HepG2 (cell line): Measurements from ENCODE around the gene RANBP17. TPM values are rescaled to one million over a fixed set of nuclear protein-coding genes. Genes with fewer than 3 reads are reported as not detected.

Experiments used
- ATAC-seq: fragments of 200-7000 bp; cut with Tn5 transposase; 3 replicates; pipeline ENCODE4 v1.9.1; 2020; ENCODE audit warnings: mild to moderate bottlenecking, moderate library complexity
- BruUV-seq: library from RNA; stranded (reverse); fragments of 400-500 nt; replicated peaks from 2 replicates; lab custom pipeline; 2021; lab: Mats Ljungman, UMichigan
- CTCF ChIA-PET: fragments of 300-600 bp; formaldehyde crosslinking; extraction: SDS; loops from one replicate; lab custom pipeline; 2021; ENCODE audit warnings: low total read pairs, inconsistent platforms, low intra/inter-chr PET ratio; lab: Yijun Ruan, JAX
- POLR2A ChIA-PET: fragments of 350-600 bp; sonication (Branson Sonifier 250); formaldehyde crosslinking; loops from one replicate; lab custom pipeline; 2020; ENCODE audit warnings: antibody characterized with exemption, inconsistent platforms; lab: Yijun Ruan, JAX
- DNase-seq: peaks from one replicate; pipeline ENCODE4 v3.0.0-alpha.2; 2015; ENCODE audit warnings: low spot score
- FAIRE-seq: peaks from 3 replicates; lab custom pipeline; 2011; peaks lifted over from hg19 to GRCh38; lab: Jason Lieb, UNC
- H2AFZ ChIP-seq: one replicate; pipeline ENCODE4 v1.6.1; 2011; ENCODE audit warnings: low read length, inconsistent platforms
- H3K27ac ChIP-seq: fragments of 300-600 bp; 3 replicates; pipeline ENCODE4 v1.8.0; 2011; ENCODE audit warnings: mixed run types, mild to moderate bottlenecking, mixed read lengths, low read length, inconsistent platforms; ENCODE audit not compliant: insufficient read depth; ENCODE audit errors: extremely low read length
- H3K27me3 ChIP-seq, 2 experiments: fragments of 200-600 bp in 1 of 2; 2 replicates in 1 of 2; 3 replicates in 1 of 2; pipeline versions ENCODE4 v1.6.0 to v1.8.0; 2011; ENCODE audit warnings: low read length in 2 of 2, mild to moderate bottlenecking in 2 of 2, moderate library complexity in 2 of 2, inconsistent platforms in 1 of 2; ENCODE audit not compliant: insufficient read depth in 2 of 2, control insufficient read depth in 1 of 2
- H3K36me3 ChIP-seq, 2 experiments: fragments of 200-600 bp in 1 of 2; replicated peaks in 1 of 2; 2 replicates in 1 of 2; 3 replicates in 1 of 2; pipeline versions ENCODE4 v1.5.1 to v1.8.0; 2011; ENCODE audit warnings: low read length in 2 of 2, inconsistent platforms in 1 of 2; ENCODE audit not compliant: insufficient read depth in 2 of 2, control insufficient read depth in 1 of 2
- H3K4me1 ChIP-seq: 2 replicates; pipeline ENCODE4 v1.5.1; 2012; ENCODE audit warnings: low read length, inconsistent platforms; ENCODE audit not compliant: insufficient read depth
- H3K4me2 ChIP-seq: 2 replicates; pipeline ENCODE4 v1.6.0; 2011; ENCODE audit warnings: low read depth, low read length, inconsistent platforms
- H3K4me3 ChIP-seq, 3 experiments: fragments of 200-600 bp in 1 of 3; sonication (generic), shearing (Covaris generic) in 1 of 3; replicated peaks in 1 of 3; 2 replicates each; pipeline ENCODE4 v1.5.1; 2011 to 2016; ENCODE audit warnings: low read length in 3 of 3, inconsistent platforms in 2 of 3, low read depth in 2 of 3, mild to moderate bottlenecking in 2 of 3, control low read depth in 1 of 3, mixed read lengths in 1 of 3; ENCODE audit not compliant: insufficient read depth in 1 of 3
- H3K79me2 ChIP-seq: one replicate; pipeline ENCODE4 v1.6.1; 2011; ENCODE audit warnings: low read length, inconsistent platforms; ENCODE audit not compliant: insufficient read depth
- H3K9ac ChIP-seq: 2 replicates; pipeline ENCODE4 v1.6.0; 2011; ENCODE audit warnings: mild to moderate bottlenecking, low read depth, low read length, inconsistent platforms; ENCODE audit not compliant: insufficient read depth
- H3K9me3 ChIP-seq: 2 replicates; pipeline ENCODE4 v1.5.1; 2012; ENCODE audit warnings: mild to moderate bottlenecking, low read length
- H4K20me1 ChIP-seq: 2 replicates; pipeline ENCODE4 v1.6.0; 2011; ENCODE audit warnings: inconsistent platforms, mild to moderate bottlenecking, low read length, moderate library complexity; ENCODE audit not compliant: insufficient read depth
- CTCF ChIP-seq: sonication (generic); formaldehyde crosslinking; IDR thresholded peaks from 2 replicates; pipeline ENCODE4 v1.5.0; 2020; ENCODE audit warnings: mild to moderate bottlenecking, missing genetic modification reagents, moderate library complexity
- ERF ChIP-seq: IDR thresholded peaks from 2 replicates; pipeline ENCODE4 v1.6.1; 2018; ENCODE audit warnings: missing biosample characterization, missing genetic modification reagents
- HMGXB3 ChIP-seq: sonication (generic); formaldehyde crosslinking; IDR thresholded peaks from 2 replicates; pipeline ENCODE4 v1.4.0; 2020; ENCODE audit warnings: missing genetic modification reagents, borderline replicate concordance
- MBNL3 ChIP-seq: fragments of 250-450 bp; sonication (Bioruptor Pico); conservative IDR thresholded peaks from 2 replicates; pipeline ENCODE4 v1.8.0; 2022; ENCODE audit warnings: mild to moderate bottlenecking, inconsistent platforms
- MED13 ChIP-seq: sonication (generic); formaldehyde crosslinking; IDR thresholded peaks from 2 replicates; pipeline ENCODE4 v1.5.0; 2020; ENCODE audit warnings: missing genetic modification reagents
- STAG1 ChIP-seq: sonication (generic); formaldehyde crosslinking; IDR thresholded peaks from 2 replicates; pipeline ENCODE4 v1.4.0; 2020; ENCODE audit warnings: missing genetic modification reagents
- ZNF569 ChIP-seq: sonication (generic); formaldehyde crosslinking; IDR thresholded peaks from 2 replicates; pipeline ENCODE4 v1.5.0; 2020; ENCODE audit warnings: mild to moderate bottlenecking, missing genetic modification reagents, moderate library complexity, borderline replicate concordance
- ZNF703 ChIP-seq: sonication (generic); formaldehyde crosslinking; IDR thresholded peaks from 2 replicates; pipeline ENCODE4 v1.5.1; 2020; ENCODE audit warnings: missing genetic modification reagents, mild to moderate bottlenecking, moderate library complexity, borderline replicate concordance
- WGBS: methylation state at CpG from one replicate; pipeline ENCODE4 v1.1.6; 2017; ENCODE audit warnings: low lambda C conversion rate; 5-methylcytosine and 5-hydroxymethylcytosine counted together
- in situ Hi-C: cut with HindIII; loops from 2 replicates; pipeline ENCODE4 v1.10.0; 2017; ENCODE audit warnings: low pct_unique_long_range_greater_than_20kb; ENCODE audit not compliant: extremely low pct_ligation_motif_present
- intact Hi-C: fragments of 100-400 bp; cut with micrococcal nuclease; formaldehyde crosslinking; loops from one replicate; pipeline ENCODE4 v1.10.0; 2022; ENCODE audit not compliant: unreplicated experiment
- polyA plus RNA-seq, 8 experiments: library from polyadenylated mRNA; depleted of rRNA in 3 of 8; stranded (reverse) in 7 of 8; unstranded in 1 of 8; fragments of >200 nt; fragmentation: Illumina TruSeq in 4 of 8; extraction: Trizol in 4 of 8; gene quantifications; 2 replicates each; pipeline versions ENCODE4 v1.2.1 to v1.2.3, GENCODE V29; 2011 to 2016; ENCODE audit warnings: low read depth in 4 of 8, missing spikeins in 1 of 8, mixed read lengths in 1 of 8; ENCODE audit not compliant: insufficient read depth in 1 of 8
- total RNA-seq, 5 experiments: library from RNA; depleted of rRNA; stranded (reverse); fragments of >200 nt; fragmentation: Illumina TruSeq; extraction: Trizol; gene quantifications; 2 replicates each; pipeline ENCODE4 v1.2.3, GENCODE V29; 2016; ENCODE audit warnings: low read depth in 1 of 5

Gene RANBP17
- total and polyA plus RNA-seq, 2 of the 13 experiments (the other 11 are each of a cell fraction or from before 2014, with no cell fraction given), result not detected

GRCh38 chr5:170985486-170985885, 123.7 kb downstream of the RANBP17 start (continued):
- TF ChIP-seq HMGXB3 (CRISPR knock-in tag) (no peak), ZNF569 (no peak), MED13 (no peak), ZNF703 (CRISPR knock-in tag) (no peak)

GRCh38 chr5:170986598-170986997, 124.8 kb downstream of the RANBP17 start:
- H3K4me1 ChIP-seq, result no peaks in the 10 kb centered on the region
- FAIRE-seq (no peak), DNase-seq (no peak), ATAC-seq (no peak)
- no peak overlapping the region for H3K27ac ChIP-seq
- H3K27me3 ChIP-seq, result no peaks in the 10 kb centered on the region
- no peak for TF ChIP-seq ERF (CRISPR knock-in tag)
- TF ChIP-seq MBNL3 (CRISPR knock-in tag), result no peak
- 0 out of 2 replicates have a peak, but pooled peaks have one; percentile 3 for TF ChIP-seq CTCF
- peak; percentile 28; the same call in 1 of the 2 replicates for TF ChIP-seq STAG1 (CRISPR knock-in tag)
- peaks cover 2% of the 10 kb centered on the region for H3K9me3 ChIP-seq
- no peaks in the 10 kb centered on the region for H4K20me1 ChIP-seq
- intact Hi-C loops, result loop anchor here (10.0 kb wide), 1 partner anchor 358 kb away; no protein-coding TSS in a partner anchor
- H3K4me2 ChIP-seq, result no peak overlapping the region
- 2% methylated on average over 1 of the region's 1 CpG for WGBS
- BruUV-seq, result no TSS peak
- no peak overlapping the region for H2AFZ ChIP-seq
- H3K36me3 ChIP-seq, result no peaks in the 10 kb centered on the region
- H3K4me3 ChIP-seq, result no peak overlapping the region
- no peak overlapping the region for H3K9ac ChIP-seq
- CTCF ChIA-PET, result no interaction called here
- in situ Hi-C loops, result no loop called here
- no peaks in the 10 kb centered on the region for H3K79me2 ChIP-seq
- POLR2A ChIA-PET, result no interaction called here
